Measurements from ENCODE around the gene ADGRG6. TPM values are rescaled to one million over a fixed set of nuclear protein-coding genes. Genes with fewer than 3 reads are reported as not detected.

ADGRG6 gene
- total and polyA plus RNA-seq, 2 donors (not counting 3 experiments of a cell fraction or from before 2014, with no cell fraction given), result 99.3 to 166 TPM

DNA sequence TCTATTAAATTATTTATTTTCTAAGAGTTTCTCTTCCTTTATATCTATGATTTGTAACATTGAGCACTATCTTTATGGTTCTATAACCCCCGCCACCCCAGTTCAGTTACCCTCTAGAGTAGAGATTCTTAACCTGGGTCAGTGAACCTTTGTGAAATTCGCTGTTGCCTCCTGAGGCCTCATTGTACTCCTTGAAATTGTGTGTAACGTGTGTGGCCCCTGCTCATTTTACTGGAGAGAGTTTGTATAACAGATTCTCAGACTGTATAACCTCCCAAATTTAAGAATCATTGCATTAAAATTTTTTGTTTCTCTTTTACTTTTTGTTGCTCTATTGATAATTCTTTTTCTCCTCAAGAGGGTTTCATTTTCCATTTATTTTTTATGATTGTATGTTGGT lies 65.3 kb downstream of the ADGRG6 start:
- H4K20me1 ChIP-seq (replicated peaks; ENCODE audit: control insufficient read depth, extremely low read depth, insufficient read depth, low read length), result no peaks in the 10 kb centered on the region
- no peak overlapping the region for H3K27ac ChIP-seq (ENCODE audit: insufficient read depth, low read depth, low read length)
- BruUV-seq (replicated peaks), result no TSS peak
- FAIRE-seq (no peak), DNase-seq (ENCODE audit: low read depth, low spot score) (no peak)
- peaks cover 3 to 9% of the 10 kb centered on the region in 2 experiments for H3K36me3 ChIP-seq (ENCODE audit: control insufficient read depth in 2 of 2, extremely low read depth in 1 of 2, insufficient read depth in 2 of 2, low read length in 2 of 2)
- CTCF ChIA-PET, result interaction anchor here (1.0 kb wide), 1 partner anchor 10 kb away, joined by 5 read pairs; no protein-coding TSS in a partner anchor
- H3K9me3 ChIP-seq (replicated peaks; ENCODE audit: control insufficient read depth, insufficient read depth, low read length), result no peaks in the 10 kb centered on the region
- TF ChIP-seq FOS (IDR thresholded peaks at IDR 0.05; ENCODE audit: borderline replicate concordance, insufficient read depth, low read length), result no peak
- no peak for TF ChIP-seq POLR2A (IDR thresholded peaks at IDR 0.05; ENCODE audit: low read depth, low read length)
- TF ChIP-seq JUN (IDR thresholded peaks at IDR 0.05; ENCODE audit: borderline replicate concordance, insufficient read depth, insufficient read length, low read depth), result no peak
- no peak for TF ChIP-seq MYC (IDR thresholded peaks at IDR 0.05; ENCODE audit: low read depth, low read length)
- TF ChIP-seq GATA2 (IDR thresholded peaks at IDR 0.05; ENCODE audit: insufficient read depth, insufficient read length, low read depth, low read length), result no peak
- TF ChIP-seq, protein P1, sequence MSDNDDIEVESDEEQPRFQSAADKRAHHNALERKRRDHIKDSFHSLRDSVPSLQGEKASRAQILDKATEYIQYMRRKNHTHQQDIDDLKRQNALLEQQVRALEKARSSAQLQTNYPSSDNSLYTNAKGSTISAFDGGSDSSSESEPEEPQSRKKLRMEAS (IDR thresholded peaks at IDR 0.05; ENCODE audit: insufficient read depth, insufficient read length), result no peak
- no peak for TF ChIP-seq EZH2 (IDR thresholded peaks at IDR 0.05; ENCODE audit: borderline replicate concordance, low read depth, low read length, severe bottlenecking)
- H3K4me3 ChIP-seq (replicated peaks in 1 of 3; ENCODE audit: insufficient read depth in 1 of 3, low read depth in 1 of 3, low read length in 3 of 3), result no peak overlapping the region
- no peaks in the 10 kb centered on the region for H3K27me3 ChIP-seq (ENCODE audit: control insufficient read depth in 2 of 2, insufficient read depth in 2 of 2, low read length in 2 of 2)
- POLR2A ChIA-PET, result no interaction called here
- no peaks in the 10 kb centered on the region for H3K9me1 ChIP-seq (replicated peaks; ENCODE audit: control insufficient read depth, extremely low read depth, insufficient read depth, low read length)
- intact Hi-C loops (cut with micrococcal nuclease) (no loop called here), dilution Hi-C loops (cut with MboI; ENCODE audit: extremely low pct_ligation_motif_present, low sequenced_read_pairs) (no loop called here)
- H3K4me2 ChIP-seq (ENCODE audit: insufficient read depth, low read length), result no peak overlapping the region
- peaks cover 46% of the 10 kb centered on the region for H3K79me2 ChIP-seq (ENCODE audit: control insufficient read depth, insufficient read depth, low read length)
- H3K4me1 ChIP-seq (ENCODE audit: control insufficient read depth, extremely low read depth, insufficient read depth, low read length), result peaks cover 12% of the 10 kb centered on the region
- no peak overlapping the region for H3K9ac ChIP-seq (replicated peaks; ENCODE audit: extremely low read depth, insufficient read depth, low read length)
- H2AFZ ChIP-seq (ENCODE audit: low read depth, low read length), result no peak overlapping the region

DNA sequence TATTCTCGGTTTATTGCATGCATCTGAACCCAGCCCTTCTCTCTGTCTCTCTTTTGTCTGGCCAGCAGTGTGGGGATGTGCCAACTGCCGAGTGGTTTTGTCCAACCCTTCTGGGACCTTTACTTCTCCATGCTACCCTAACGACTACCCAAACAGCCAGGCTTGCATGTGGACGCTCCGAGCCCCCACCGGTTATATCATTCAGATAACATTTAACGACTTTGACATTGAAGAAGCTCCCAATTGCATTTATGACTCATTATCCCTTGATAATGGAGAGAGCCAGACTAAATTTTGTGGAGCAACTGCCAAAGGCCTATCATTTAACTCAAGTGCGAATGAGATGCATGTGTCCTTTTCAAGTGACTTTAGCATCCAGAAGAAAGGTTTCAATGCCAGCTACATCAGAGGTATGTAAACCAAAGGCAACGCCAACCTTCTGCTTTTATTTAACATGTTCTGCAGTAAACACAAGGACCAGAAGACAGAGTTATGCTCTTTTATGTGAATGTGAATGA lies 65.8 kb downstream of the ADGRG6 start:
- Histone ChIP-seq H3K79me2 (ENCODE audit: control insufficient read depth, insufficient read depth, low read length) (peaks cover 44% of the 10 kb centered on the region), H3K9me1 (replicated peaks; ENCODE audit: control insufficient read depth, extremely low read depth, insufficient read depth, low read length) (no peaks in the 10 kb centered on the region), H2AFZ (ENCODE audit: low read depth, low read length) (no peak overlapping the region), H3K36me3 (ENCODE audit: control insufficient read depth in 2 of 2, extremely low read depth in 1 of 2, insufficient read depth in 2 of 2, low read length in 2 of 2) (peaks cover 3 to 9% of the 10 kb centered on the region in 2 experiments), H3K4me3 (replicated peaks in 1 of 3; ENCODE audit: insufficient read depth in 1 of 3, low read depth in 1 of 3, low read length in 3 of 3) (no peak overlapping the region), H3K27ac (ENCODE audit: insufficient read depth, low read depth, low read length) (no peak overlapping the region), H3K4me2 (ENCODE audit: insufficient read depth, low read length) (no peak overlapping the region), H4K20me1 (replicated peaks; ENCODE audit: control insufficient read depth, extremely low read depth, insufficient read depth, low read length) (no peaks in the 10 kb centered on the region), H3K27me3 (ENCODE audit: control insufficient read depth in 2 of 2, insufficient read depth in 2 of 2, low read length in 2 of 2) (no peaks in the 10 kb centered on the region), H3K9me3 (replicated peaks; ENCODE audit: control insufficient read depth, insufficient read depth, low read length) (no peaks in the 10 kb centered on the region), H3K4me1 (ENCODE audit: control insufficient read depth, extremely low read depth, insufficient read depth, low read length) (peaks cover 12% of the 10 kb centered on the region), H3K9ac (replicated peaks; ENCODE audit: extremely low read depth, insufficient read depth, low read length) (no peak overlapping the region)
- no peak for FAIRE-seq
- TF ChIP-seq, protein P1 (IDR thresholded peaks at IDR 0.05; ENCODE audit: insufficient read depth, insufficient read length), result no peak
- TF ChIP-seq FOS (IDR thresholded peaks at IDR 0.05; ENCODE audit: borderline replicate concordance, insufficient read depth, low read length) (no peak), POLR2A (IDR thresholded peaks at IDR 0.05; ENCODE audit: low read depth, low read length) (no peak), GATA2 (IDR thresholded peaks at IDR 0.05; ENCODE audit: insufficient read depth, insufficient read length, low read depth, low read length) (no peak), EZH2 (IDR thresholded peaks at IDR 0.05; ENCODE audit: borderline replicate concordance, low read depth, low read length, severe bottlenecking) (no peak), JUN (IDR thresholded peaks at IDR 0.05; ENCODE audit: borderline replicate concordance, insufficient read depth, insufficient read length, low read depth) (no peak), POLR2AphosphoS5 (IDR thresholded peaks at IDR 0.05; ENCODE audit: insufficient read depth, low read depth, low read length) (no peak)
- TF ChIP-seq, protein P2, sequence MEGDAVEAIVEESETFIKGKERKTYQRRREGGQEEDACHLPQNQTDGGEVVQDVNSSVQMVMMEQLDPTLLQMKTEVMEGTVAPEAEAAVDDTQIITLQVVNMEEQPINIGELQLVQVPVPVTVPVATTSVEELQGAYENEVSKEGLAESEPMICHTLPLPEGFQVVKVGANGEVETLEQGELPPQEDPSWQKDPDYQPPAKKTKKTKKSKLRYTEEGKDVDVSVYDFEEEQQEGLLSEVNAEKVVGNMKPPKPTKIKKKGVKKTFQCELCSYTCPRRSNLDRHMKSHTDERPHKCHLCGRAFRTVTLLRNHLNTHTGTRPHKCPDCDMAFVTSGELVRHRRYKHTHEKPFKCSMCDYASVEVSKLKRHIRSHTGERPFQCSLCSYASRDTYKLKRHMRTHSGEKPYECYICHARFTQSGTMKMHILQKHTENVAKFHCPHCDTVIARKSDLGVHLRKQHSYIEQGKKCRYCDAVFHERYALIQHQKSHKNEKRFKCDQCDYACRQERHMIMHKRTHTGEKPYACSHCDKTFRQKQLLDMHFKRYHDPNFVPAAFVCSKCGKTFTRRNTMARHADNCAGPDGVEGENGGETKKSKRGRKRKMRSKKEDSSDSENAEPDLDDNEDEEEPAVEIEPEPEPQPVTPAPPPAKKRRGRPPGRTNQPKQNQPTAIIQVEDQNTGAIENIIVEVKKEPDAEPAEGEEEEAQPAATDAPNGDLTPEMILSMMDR (IDR thresholded peaks at IDR 0.05; ENCODE audit: extremely low read depth in 1 of 2, insufficient read depth in 1 of 2, low read depth in 1 of 2, low read length in 2 of 2), result no peak
- intact Hi-C loops (cut with micrococcal nuclease), result no loop called here
- no peak for DNase-seq (ENCODE audit: low read depth, low spot score)
- no TSS peak for BruUV-seq (replicated peaks)
- POLR2A ChIA-PET, result no interaction called here
- dilution Hi-C loops (cut with MboI; ENCODE audit: extremely low pct_ligation_motif_present, low sequenced_read_pairs), result no loop called here
- CTCF ChIA-PET, result interaction anchor here (1.0 to 1.2 kb wide), 2 partner anchors 11 to 29 kb away, joined by 3 to 5 read pairs; no protein-coding TSS in a partner anchor

Data from endothelial cell of umbilical vein (primary cell).